GM19023 (cell line): ENCODE results near the gene ASCC1.
"Not testable (repeated sequence)": the region's sequence is repeated elsewhere in the genome, so short reads cannot be mapped to it uniquely, and the experiment has no call there.

Experiments used
- ATAC-seq: cut with Tn5 transposase; IDR thresholded peaks from one replicate; pipeline ENCODE4 v1.9.1; 2021; ENCODE audit warnings: mild to moderate bottlenecking, moderate library complexity; ENCODE audit not compliant: unreplicated experiment

Gene ASCC1

DNA sequence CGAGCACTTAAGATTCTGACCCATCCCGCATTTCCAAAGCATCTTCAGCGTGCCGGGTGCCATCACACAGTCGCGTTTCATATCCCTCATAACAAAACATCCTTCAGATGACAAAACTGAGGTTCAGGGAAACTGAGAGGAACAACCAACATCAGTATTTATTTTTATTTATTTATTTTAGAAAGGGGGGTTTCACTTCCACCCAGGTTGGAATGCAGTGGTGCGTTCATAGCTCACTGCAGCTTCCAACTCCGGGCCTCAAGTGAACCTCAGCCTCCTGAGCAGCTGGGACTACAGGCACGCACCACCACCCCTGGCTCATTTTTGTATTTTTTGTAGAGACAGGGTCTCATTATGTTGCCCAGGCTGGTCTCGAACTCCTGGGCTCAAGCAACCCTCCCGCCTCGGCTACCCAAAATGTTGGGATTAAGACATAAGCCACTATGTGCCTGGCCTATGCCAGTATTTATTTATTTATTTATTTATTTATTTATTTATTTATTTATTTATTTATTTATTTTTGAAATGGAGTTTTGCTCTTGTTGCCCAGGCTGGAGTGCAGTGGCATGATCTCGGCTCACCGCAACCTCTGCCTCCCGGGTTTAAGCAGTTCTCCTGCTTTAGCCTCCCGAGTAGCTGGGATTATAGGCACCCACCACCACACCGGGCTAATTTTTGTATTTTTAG is 33.2 kb upstream of the ASCC1 start:
- not testable (repeated sequence) for ATAC-seq

DNA sequence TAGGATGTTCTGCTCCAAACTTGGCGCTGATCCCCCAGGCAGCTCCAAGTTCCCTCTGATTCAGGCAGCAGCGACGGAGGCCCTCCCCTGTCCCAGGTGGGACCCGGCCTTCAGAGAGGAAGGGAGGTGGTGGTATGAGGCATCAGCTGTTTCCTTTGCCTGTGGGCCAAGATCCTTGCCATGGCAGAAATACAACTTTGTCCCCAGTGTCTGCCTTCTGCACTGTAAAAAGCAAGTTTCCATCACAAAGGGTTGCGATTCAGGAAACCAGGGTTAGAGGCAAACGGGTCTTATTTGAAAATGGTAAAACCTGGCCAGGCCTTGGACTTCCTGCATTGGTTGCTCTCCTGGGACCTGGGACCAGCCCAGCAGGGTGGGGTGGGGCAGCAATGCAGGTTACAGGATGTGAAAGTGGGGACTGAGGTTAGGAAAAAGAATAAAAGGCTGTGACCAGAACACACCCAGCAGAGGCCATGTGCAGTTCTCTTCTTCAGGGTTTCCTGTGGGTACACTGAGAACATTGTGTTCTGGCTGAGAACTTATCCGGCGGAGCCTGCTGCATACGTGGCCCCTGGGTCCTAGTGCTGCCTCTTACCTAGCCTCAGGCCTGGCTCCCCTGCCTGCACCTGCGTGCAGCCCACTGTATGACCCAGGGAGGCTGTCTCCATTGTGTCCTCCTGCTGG is 32.5 kb upstream of the ASCC1 start:
- ATAC-seq: peak; percentile 85

DNA sequence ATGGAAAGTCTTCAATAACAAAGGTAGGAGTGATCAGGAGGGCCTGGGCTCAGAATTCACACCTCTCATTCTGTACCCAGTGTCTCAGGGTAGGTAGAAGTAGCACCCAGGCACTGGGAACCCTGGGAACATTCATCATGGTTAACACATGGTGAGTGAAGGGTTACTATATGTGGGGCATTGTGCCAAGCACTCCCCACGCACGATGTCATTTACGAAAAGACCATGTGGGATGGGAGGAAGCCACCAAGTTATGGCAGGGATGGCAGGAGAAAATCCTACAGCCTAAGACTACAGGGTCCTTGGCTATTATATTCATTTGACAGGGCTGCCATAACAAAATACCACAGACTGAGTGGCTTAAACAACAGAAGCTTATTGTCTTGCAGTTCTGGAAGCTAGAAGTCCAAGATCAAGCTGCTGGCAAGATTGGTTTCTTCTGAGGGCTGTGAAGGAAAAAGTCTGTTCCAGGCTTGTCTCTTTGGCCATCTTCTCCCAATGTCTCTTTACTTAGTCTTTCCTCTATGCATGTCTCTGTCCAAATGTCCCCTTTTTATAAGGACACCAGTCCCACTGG is 30.0 kb upstream of the ASCC1 start:
- ATAC-seq: no peak

DNA sequence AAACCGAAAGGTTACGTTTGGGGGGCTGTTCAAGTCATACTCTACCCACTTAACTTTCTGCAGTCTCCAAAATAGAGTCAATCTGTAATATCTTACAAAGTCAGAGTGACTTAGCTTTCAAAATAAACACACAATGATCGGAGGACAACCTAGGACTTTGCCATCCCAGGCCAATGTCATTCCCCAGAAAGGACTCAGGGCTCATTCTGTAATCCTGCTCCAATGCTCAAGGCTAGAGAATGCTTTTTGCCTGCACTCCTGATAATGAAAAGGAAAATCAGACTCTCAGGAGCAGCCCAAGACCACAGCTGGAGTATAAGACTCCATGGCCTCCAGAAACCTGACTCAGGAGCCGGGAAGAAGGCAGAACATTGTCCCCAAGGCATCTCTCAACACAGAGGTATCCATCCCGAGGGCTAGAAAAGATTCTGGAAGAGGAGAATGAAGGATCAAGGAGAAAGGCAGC is 28.5 kb upstream of the ASCC1 start:
- ATAC-seq: no peak

DNA sequence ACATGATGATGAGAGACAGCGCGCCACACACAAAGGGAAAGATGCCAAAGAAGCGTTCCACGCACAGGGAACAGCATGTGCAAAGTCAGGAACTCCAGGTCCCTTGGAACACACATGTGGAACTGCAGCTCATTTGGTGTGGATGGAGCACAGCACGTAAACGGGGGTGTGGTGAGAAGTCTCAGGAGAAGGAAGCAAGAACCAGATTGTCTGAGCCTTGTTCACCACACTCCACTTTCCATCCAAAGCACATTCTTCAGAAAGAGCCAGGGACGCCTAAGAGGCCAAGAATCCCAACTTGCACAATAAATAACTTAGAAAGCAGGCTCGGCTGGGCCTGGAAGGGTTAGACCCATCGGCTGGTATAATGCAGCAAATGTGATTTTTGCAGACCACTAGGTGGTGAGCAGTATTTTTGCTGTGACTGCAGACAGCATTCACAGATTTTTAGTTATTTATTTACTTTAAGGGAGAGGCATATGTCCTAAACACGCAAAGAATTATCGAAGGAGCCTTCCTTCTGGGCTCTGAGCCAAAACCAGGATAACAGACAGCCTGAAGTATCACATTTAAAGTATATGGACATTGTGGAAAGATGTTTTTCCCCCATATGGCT is 27.9 kb upstream of the ASCC1 start:
- no peak for ATAC-seq

DNA sequence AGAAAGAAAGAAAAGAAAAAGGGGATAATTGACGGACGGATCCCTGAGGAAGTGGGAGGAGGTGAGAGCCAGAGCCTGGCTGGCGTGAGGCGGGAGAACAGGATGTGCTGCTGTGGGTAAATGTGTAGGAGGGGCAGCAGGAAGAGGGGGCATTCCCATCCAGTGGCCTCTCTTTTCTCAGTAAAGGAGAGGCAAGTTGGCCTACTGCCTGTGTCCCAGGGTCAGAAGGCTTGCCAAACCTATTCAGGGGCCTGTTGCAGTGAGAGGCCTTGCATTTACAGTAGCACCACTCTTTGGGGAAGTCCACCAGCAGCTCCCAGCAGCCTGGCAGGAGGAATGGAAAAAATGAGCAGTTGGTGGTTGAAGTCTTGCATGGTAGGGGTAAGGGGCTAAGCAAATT is 26.6 kb upstream of the ASCC1 start:
- ATAC-seq: no peak

DNA sequence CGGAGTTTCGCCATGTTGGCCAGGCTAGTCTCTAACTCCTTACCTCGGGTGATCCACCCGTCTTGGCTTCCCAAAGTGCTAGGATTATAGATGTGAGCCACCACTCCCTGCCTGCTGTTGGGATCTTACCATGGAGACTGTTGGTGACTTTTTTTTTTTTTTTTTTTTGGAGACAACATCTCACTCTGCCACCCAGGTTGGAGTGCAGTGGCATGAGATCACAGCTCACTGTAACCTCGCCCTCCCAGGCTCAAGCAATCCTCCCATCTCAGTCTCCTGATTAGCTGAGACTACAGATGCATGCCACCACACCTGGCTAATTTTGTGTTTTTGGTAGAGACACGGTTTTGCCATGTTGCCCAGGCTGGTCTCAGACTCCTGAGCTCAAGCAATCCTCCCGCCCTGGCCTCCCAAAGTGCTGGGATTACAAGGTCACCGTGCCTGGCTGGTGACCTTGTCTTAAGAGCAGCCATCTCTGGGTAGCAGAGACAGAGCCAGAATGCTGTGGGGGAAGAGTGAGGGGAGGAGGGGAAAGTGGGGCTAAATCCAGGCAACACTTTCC is 25.7 kb upstream of the ASCC1 start:
- no peak for ATAC-seq

DNA sequence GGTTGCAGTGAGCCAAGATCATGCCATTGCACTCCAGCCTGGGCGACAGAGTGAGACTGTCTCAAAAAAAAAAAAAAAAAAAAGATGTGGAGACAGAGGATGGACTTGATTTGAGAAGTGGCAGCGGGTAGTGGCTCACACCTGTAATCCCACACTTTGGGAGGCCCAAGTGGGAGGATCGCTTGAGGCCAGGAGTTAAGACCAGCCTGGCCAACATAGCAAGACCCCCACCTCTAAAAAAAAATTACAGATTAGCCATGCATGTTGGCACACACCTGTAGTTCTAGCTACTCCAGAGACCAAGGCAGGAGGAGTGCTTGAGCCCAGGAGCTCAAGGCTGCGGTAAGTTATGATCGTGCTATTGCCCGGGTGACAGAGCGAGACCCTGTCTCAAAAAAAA is 24.3 kb upstream of the ASCC1 start:
- no peak for ATAC-seq

DNA sequence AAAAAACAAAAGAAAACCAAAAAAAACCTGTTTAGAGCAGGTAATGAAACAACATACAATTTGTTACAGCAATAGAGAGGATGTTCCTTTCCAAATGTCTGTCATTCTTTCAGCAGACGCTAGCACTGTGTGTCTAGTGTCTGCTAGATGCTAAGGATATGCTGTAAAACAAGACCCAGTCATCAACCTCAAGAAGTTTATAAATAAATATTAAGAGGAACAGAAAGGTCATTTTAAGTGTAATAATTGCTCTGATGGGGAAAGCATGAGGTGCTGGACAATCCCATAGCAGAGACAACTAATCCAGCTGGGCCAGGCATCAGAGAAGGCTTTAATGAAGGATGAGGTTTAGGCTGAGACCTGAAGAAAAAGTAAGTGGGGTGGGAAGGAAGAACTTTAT is 23.3 kb upstream of the ASCC1 start:
- ATAC-seq: no peak

DNA sequence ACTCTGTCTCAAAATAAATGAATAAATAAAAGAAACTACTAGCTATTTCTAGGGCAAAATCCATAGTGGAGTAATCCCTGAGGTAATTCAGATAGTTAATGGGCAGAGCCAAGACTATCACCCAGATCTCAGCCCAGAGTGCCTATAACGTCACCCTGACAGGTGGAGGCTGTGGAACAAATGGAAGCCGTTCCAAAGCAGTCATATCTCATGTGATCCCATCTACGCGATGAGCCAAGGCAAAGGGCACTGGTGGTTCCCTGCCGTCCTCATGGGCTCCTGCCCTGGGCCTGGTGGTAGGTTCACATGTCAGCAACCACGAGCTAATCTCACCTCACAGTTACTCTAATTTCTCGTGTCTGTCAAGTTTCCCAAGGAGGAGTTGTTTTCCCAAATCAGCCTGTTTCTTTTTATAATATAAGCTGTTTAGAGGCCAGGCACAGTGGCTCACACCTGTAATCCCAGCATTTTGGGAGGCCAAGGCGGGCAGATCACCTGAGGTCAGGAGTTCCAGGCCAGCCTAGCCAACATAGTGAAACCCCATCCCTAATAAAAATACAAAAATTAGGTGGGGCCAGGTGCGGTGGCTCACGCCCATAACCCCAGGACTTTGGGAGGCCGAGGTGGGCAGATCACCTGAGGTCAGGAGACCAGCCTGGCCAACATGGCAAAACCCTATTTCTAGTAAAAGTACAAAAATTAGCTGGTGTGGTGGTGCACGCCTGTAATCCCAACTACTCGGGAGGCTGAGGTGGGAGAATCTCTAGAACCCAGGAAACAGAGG is 22.5 kb upstream of the ASCC1 start:
- ATAC-seq: no peak

DNA sequence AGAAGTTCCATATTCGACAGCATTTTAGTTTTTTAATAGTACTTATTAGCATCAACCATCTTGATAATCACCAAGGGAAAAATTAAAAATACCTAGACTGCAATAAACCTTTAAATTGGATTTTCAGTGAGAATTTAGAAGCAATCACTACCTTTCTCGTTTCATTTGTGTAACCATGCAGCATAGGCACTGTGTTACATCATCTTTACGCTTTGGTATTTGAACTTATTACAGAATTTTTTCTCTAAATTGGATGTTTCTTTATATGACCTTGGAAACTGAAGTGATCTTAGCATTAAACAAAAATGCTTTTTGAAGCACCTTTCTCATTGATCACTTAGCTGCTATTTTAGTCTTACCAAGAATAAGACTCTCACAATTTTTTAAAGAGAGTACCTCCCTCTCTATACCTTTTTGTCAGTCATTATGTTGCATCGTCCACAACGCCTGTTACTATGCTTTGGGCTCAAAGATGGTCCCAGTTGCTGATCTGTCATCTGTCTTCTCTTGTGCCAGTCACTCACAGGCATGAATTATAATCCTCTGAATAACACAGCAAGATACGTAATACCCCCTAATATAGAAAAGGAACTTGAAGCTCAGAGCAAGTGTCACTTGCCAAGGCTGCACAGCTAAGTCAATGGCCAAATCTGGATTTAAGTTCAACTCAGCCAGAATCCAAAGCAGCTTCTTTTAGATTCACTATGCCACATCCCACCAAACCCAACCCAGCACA is 19.6 kb upstream of the ASCC1 start:
- no peak for ATAC-seq

DNA sequence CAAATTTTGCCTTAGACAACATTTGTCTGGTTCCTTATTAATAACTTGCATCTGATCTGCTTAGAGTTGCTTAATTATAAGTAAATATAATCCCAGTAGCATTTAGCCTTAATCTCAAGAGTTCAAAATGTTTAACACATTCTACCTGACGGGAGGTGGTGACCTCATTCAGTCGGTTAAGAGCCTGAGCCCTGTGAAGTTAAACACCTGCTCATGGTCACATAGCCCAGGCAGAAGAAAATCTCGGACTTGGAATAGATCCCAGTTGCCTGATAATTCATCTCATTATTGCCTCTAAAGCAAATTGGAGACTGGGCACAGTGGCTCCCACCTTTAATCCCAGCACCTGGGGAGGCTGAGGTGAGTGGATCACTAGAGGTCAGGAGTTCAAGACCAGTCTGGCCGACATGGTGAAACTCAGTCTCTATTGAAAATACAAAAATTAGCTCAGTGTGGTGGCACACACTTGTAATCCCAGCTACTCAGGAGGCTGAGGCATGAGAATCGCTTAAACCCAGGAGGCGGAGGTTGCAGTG is 18.6 kb upstream of the ASCC1 start:
- ATAC-seq: no peak

DNA sequence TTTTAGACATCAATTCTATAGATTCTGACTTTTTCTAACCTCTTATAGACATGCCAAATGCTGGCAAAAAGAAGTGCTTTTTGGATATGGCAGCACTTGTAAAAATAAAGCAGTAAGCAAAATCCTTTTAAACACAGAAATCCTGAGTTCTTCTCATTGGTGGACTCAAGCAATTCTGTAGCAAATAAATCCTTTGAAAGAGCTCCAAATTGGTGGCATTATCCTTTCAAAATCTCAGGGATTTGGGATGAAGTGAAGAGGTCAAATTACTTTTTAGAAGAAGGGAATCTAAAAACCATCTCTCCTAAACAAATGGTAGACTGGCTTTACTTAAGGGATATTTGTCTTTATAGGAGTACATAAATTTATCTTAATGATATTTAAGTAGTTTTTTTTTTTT is 17.5 kb upstream of the ASCC1 start:
- no peak for ATAC-seq

DNA sequence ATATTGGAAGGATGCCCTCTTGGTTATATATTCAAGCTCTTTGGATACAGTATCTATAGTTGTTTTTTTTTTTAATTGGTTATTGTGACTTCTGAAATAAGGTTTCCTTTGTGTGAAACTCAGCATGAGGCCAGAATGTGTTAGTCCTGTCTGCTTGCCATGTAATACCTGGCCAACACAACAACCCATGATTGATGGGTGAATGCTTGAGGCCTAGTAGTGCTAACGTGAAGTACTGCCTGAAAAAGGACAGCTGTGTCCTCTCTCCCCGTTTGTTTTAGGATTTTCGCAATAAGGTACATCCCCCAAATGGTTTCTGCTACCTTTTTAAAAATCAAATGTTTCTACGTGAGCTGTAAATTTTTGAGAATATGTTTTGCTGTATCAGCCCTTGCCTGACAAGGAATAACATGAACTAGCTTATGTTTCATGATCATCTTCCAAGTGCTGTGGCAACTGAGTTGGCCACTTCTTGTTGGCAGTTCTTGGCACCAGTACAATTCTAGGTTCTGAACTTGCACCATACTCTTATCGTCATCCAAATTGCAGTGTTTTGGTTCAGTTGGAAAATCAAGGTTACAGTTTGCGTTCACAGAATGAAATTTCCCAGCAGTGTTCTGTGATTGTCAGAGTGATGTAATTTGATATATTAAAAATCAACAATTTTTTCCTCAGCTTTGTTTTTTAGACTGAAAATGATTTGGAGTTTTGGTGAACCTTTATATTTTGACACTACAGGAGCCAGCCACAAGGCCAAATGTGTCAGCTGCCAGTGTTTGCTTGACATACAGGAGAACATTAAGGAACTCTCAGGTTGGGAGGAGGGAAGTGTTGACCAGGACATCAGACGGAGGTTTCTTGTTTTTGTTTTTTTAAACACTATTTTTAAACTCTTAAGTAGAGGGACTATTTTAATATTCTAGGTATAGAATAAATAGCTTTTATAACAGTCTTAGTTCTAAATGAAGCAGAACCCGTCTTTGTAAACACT is 13.5 kb upstream of the ASCC1 start:
- no peak for ATAC-seq

DNA sequence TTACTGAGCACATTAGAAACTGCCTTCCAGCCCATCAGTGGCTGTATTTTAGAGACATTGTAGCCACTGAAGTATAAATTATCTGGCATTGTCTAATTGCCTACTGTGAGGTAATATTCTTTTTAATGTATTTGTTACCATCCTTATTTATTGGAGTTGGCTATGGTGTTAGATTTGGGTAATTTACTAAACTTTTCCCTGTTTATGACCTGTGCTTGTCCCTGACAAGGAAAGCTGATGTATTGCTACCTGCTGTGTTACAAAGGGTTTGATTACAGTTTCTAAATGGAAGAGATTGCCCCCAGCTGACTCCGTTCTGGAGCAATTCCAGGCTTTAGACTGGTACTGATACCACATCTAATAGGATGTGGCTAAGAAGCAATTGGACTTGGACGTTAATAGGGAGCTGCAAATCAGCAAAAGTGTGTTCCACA is 12.3 kb upstream of the ASCC1 start:
- ATAC-seq: no peak

DNA sequence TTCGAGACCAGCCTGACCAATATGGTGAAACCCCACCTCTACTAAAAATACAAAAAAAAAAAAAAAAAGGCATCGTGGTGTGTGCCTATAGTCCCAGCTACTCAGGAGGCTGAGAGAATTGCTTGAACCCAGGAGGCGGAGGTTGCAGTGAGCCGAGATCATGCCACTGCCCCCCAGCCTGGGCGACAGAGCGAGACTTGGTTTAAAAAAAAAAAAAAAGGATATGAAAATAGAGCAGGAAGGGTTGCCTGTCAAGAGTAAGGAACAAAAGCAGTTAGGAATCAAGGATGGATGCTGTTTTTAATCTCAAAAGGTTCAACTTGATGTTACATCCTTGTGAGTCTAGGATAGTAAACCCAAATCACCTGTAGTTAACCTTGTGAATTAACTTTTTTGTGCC is 11.8 kb upstream of the ASCC1 start:
- no peak for ATAC-seq

DNA sequence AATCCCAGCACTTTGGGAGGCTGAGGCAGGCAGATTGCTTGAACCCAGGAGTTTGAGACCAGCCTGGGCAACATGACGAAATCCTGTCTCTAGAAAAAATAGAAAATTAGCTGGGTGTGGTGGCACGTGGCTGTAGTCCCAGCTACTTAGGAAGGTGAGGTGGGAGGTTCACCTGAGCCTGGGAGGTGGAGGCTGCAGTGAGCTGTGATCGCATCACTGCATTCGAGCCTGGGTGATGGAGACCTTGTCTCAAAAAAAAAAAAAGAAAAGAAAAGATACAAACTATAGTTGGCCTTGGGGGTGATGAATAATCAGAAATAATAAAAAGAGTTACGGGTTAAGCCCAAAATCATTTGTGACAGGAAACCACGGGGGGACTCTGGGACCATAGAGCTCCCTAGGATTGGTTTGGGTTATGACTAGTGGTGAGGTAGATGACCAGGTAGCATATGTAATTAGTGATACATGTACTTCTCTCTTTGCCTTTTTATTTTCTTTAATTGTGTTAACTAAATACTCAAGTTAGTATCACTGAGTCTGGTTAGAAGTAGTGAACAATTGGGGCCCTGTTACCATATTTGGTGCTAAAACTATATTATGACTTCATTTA is 10.4 kb upstream of the ASCC1 start:
- no peak for ATAC-seq

DNA sequence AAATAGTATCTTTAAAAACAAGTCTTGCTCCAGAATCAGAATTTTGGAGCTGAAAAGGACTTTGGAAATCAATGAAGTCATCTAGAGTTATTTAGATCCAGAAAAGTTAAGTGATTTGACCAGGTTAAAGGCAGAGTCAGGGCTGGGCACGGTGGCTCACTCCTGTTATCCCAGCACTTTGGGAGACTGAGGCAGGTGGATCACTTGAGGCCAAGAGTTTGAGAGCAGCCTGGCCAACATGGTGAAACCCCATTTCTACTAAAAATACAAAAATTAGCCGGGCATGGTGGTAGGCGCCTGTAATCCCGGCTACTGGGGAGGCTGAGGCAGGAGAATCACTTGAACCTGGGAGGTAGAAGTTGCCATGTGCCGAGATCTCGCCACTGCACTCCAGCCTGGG is 8.1 kb upstream of the ASCC1 start:
- not testable (repeated sequence) for ATAC-seq
